CD4-positive, alpha-beta T cell treated with Interleukin-21 for 1 hour (primary cell): ENCODE measurements around the gene EYA2.
"Not testable (repeated sequence)": the region's sequence is repeated elsewhere in the genome, so short reads cannot be mapped to it uniquely, and the experiment has no call there.

ENCODE experiments used
- DNase-seq: peaks from one replicate; pipeline ENCODE4 v3.0.0-alpha.2; 2020

The EYA2 gene

DNA sequence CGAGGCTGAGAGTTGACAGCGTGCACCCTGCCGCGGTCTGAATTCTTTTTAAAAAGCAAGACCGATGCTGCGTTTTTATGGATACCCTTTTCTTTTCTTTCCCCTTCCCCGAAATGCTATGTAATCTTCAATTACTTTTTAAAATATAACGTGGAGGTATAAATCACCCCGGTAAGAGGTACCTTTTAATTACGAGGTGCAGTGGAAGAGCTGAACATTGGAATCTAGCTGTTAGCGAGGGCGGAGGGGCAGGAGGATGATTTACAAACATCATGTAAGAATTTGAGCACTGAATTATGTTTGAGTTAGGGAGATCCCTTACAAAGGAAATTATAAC, 1.2 kb downstream of the EYA2 start:
- no peak for DNase-seq

DNA sequence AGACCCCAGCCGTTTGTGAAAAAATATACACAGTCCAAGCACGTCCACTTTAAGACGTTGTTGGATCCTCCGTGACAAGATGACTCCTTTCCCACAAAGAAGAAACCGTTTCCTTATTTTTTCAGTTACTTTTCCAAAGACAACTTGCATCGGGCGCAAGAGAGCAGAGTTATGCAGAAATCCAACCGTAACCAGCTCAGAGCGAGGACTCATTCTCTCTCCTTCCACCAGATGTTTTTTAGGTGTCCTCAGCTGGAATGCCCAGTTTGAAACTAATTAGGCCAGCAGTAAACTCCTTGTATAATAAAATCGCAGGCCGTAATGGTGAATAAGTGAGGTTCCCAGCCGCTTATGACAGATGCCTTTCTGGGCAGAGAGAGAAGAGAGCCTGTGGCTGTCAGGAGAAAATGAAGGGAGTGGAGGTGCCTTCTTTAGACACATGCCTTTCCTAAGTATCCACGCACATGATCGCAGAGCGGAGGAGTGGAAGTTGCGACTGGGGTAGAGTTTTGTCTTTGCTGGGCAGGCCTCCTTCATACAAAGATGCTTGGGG, 2.8 kb downstream of the EYA2 start:
- DNase-seq, result no peak

DNA sequence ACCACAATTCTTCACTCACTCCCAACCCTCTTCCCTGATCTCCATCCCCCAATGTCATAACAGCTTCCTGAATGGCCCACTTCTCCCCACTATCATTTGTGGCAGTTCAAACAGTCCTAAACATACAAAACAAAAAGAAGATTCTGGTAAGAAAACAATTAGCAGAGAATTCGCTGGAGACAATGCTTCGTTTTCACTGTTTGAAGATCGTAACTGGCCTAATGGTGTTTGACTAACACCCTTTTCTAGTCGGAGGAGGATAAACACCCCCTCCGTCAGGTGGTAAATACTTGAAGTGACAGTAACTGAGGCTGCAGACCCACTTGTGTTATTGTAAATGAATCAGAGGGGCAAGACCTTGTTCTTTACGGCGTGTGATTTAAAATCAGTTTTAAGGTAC, 3.8 kb downstream of the EYA2 start:
- no peak for DNase-seq

DNA sequence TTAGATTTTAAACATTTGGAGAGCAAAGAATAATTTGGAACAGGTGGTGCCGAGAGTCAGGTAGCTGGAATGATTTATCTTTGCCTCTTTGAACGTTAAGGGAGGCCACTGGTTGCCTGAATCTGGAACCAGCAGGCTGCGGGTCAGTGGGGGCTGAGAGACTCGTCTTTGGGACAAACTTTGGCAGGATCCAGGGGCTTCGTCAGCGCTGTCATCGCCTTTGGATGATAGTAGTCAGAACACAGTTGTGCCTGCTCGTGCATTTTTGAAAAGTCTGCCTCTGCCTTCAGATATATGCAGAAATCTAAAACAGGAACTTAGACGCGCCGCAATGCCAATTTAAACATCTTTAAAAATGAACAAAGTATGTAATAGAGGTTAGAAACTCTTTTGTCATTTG, 5.0 kb downstream of the EYA2 start:
- DNase-seq, result no peak

DNA sequence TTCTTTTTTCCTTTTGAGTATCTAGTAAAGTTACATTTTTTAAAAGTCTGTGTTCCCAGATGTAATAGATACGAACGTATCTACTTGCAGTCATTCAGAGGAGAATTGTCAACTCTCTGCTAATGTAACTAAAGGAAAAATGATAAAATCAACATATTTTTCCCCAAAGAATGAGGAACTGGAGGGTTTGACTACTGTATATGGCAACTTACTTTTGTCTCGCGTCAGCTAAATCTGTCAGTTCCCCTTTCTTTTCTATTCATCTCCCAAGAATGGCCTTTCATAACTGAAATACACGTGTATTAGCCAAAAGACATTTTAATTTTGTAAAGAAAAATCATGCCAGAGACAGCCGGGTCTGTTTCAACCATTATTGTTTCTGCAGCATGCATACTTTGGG, 5.4 kb downstream of the EYA2 start:
- DNase-seq, result no peak

DNA sequence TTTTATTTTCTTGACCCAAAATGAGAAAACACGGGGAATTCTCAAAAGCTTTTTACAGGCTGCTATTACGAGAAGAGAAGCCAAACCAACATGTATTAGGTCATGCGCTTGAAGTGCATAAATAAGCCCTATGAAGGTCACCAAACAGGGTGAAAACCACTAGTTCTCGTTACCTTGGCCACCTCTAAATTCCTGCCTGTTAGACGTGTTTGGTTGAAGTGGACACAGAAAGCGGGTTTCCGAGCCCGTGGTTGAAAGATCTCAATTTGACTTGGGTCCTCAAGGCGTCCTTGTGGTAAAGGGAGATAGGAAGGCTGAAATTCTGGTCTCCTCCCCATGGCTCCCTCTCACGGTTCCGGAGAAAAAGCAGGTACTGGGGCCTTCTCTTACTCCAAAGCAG, 6.2 kb downstream of the EYA2 start:
- no peak for DNase-seq

DNA sequence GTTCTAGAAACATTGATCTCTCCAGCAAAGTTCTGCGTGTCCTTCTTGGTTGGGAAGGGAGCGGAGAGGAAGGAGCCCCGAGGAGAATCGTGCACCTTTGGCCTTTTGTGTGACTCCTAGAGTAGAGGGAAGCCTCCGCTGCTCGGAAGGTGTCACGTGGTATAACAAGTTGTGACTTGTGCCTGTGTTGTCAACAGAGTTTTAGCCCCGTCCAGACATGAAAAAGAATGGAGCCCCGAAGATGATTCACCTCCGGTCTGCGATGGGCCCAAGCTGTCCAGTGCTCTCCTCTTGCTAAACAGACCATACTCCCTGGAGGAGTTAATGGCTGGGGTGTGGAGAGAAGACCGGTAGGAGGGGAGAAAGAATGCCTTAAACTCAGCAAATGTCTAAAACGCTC, 7.0 kb downstream of the EYA2 start:
- no peak for DNase-seq

DNA sequence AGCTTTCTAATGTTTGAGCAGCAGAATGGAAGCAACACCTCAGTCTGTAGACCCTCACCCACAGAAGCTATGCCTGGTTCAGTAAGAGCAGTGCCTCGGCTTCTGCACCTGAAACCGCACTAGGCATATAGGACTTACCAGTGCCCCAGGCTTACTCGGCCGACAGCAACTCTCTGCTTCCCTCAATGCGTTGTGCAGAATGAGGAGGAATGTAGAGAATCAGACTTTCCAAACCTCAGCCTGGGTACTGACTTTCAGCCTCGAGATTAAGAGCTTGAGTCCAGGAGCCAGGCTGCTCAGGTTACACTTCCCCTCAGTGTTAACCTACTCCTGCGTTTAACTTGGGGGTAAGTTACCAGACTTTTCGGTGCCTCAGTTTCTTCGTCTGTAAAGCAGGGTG, 8.6 kb downstream of the EYA2 start:
- DNase-seq, result no peak

DNA sequence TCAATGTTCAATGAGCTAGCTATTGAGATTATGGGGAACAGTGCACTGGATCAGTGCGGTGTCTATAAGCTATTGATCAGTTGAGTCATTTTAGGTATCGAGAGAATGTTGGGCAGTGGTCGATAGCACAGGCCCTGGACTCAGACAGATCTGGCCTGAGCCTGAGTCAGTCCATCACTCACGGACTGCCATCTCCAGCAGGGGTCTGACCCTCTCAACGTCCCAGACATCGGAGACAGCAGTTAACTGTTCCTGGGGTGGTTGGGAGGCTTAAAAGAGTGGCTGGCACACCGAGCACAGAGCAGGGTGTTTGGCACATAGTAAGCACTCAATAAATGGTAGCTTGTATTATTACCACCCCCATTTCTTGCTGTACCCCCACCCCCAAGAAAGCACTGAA, 9.3 kb downstream of the EYA2 start:
- no peak for DNase-seq

DNA sequence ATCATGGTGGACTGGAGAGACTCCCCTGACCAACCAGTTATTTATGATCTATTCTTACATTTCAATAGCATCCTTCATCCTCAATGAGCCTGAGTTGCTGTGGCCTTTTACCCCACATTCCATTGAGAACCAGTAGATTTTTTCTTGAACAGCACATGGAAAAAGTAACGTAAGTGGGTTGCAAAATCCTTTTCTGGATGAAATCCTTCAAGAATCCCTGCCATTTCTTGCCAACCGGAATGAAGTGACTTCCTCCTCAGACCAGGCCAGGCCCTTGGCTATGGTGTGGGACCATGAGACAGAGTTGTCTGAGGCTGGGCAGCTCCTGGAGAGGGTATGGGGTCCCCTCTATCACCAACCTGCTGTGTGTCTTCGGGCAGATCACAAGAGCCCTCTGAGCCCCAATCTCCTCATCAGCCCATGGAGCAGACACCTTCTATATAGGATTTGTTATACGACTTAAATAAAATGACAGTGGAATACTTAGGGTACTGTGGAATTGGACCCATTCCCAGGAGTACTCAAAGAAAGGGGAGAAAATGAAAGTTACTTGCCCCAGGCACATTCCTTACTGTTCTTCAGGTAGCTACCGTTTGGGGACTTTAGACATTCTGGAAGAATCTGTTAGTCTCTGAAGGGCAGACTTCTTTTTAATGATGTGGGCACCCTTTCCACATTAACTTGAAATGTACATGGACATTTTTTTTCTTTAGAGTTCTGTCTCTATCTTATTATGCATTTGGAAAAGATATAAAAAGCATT, 10.9 kb downstream of the EYA2 start:
- no peak for DNase-seq

DNA sequence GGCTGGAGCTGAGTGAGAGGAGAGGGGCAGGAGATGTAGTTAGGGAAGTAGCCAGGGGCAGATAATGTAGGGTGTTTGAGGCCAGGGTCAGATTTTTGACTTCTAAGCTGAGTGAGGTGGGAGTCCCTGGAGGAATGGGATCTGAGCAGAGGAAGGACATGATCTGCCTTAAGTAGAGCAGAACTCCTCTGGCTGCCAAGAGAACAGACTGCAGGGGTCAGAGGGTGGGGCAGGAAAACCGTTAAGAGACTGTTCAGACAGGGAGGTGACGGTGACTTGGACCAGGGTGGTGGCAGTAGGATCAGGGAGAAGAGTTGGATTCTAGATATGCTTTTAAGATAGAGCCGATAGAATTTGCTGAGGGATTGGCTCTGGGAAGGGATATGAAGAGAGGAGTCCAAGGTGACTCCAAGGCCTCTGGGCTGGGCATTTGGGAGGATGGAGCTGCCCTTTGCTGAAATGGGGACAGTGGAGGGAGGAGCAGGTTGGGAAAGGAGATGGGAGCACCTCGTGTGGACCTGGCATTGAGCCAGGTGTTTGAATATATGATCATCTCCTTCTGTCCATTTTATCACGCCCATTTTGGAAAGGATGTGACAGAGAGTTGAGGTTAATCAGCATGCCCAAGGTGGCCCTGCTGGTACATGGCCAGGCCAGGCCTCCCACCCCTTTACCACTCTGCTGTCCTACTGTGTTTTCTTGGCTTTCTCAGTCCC, 18.8 kb downstream of the EYA2 start:
- no peak for DNase-seq

DNA sequence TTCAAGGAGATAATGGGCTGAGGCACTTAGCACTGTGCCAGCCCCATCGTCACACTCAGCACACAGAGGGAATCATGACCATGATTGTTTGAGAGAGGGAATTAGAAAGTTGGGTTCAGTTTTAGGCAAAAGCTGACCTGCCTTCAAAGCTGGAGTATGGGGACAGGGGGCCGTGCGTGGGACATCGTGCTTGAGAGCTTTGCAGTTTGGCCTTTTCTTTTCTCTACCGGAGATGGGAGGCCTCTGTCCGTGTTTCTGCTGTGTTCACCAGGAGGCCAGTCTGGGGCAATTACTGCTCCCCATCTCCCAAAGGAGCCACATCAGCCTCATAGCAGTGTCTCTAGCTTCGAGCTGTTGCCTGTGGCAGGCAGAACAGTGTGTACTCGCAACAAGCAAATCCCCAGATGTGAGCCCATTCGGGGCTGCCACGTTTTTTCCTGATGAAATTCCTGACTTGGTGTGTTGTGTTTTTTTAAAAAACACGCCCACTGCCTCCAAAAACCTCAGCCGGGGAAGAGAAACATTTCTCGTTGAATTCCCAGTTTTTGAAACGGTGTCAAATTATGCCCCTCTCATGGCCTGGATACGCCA, 20.2 kb downstream of the EYA2 start:
- no peak for DNase-seq

DNA sequence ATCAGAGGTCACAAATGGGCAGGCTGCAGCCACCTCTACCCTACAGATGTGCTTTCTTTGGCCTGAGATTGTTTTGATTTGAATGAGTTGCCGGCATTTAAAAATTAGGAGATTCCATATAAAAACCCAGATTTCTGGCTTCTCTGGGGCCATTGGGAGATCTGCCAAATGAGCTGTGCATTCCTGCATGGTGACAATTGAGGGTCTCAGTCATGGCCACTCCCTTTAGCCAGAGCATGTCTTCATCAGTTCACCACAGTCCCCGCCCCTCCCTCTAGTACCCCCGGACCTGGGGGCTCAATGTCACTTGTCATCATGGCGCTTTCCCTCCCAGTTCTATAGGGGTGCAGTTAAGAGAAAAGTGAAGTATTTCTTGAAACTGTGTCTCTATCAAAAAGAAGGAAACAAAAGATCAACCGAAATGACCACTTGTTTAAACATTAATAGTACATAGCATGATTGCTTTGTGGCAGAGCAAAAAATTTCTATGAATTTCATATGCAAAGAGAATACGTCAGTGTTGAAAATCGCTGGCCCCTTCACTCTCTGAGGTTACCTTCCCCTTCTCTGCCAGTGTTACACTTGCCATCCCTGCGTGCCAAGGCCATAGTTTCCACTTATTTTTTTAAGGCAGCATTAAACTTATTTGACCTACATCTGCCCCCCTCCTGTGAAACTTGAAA, 21.1 kb downstream of the EYA2 start:
- no peak for DNase-seq

DNA sequence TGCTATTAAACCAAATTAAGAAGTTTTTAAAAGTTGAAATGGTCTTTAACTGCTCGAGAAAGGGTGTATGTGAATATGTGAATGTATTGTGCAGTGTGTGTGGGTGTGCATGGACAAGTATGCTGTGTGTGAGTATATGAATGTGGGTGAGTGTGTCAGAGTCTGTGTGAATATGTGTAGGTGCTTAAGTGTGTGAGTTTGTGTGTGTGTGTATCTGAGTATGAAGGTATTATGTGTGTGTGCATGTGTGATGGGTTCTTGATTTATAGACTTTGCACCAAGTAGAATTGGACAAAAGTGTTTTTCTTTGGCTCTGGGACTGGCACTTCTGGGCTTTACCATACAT, 21.6 kb downstream of the EYA2 start:
- no peak for DNase-seq

DNA sequence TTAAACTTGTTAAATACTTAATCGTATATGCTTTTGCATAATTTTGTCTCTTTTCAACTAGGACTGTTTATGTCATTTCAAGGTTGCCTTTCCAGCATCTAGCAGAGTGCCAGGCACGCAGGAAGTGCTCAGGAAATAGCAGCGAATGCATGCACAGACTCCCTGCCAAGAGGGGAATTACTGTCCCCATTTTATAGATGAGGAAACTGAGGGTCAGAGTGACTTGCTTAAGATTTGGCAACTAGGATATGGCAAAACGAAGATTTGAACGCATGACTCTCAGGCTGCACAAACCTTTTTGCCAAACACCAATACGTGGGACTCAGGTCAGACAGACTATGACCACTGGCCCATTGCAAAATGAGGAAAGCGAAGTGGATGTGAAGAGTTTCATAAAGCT, 22.5 kb downstream of the EYA2 start:
- DNase-seq, result no peak

DNA sequence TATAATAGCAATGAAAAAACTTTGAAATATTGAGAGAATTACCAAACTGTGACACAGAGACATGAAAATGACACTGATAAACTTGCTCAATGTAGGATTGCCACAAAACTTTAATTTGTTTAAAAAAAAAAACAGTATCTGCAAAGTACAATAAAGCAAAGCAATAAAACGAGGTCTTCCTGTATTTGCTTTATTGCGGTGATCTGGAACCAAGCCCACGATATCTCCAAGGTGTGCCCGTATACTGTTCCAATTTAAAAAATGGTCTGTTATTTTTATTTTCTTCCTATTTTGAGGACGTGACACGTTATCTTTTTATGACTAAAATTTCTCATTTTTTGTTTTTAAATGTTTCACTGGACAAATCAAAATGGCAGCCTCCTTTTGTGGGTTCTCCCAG, 25.5 kb downstream of the EYA2 start:
- DNase-seq, result no peak

DNA sequence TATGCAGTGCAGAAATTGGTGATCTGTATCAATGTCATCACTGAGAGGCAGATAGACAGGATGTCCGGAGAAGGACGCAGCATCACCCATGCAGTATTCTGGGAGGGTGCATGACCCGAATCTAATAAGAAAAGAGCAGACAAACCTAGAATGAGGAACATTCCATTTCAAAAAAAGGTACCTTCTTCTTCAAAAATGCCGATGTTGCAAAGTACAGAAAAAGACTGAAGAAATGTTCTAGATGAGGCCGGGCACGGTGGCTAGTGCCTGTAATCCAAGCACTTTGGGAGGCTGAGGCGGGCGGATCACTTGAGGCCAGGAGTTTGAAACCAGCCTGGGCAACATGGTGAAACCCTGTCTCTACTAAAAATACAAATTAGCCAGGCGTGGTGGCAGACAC, 28.2 kb downstream of the EYA2 start:
- DNase-seq, result not testable (repeated sequence)

DNA sequence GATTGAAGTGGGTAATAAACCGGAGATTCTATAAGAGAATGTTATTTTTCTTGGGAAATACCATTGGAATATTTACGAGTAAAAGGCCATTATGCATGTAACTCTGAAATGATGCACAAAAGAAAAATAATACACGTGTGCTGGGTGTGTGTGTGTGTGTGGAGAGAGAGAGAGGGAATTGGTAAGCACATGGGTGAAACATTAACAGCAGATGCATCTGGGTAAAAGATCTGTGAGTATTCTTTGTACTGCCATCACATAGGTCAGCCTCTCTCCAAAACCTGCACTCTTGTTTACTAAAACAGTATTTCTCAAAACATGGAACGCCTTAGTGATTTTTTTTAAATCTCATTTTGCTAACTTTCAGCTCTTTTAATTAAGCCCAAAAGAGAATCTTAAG, 28.9 kb downstream of the EYA2 start:
- no peak for DNase-seq

DNA sequence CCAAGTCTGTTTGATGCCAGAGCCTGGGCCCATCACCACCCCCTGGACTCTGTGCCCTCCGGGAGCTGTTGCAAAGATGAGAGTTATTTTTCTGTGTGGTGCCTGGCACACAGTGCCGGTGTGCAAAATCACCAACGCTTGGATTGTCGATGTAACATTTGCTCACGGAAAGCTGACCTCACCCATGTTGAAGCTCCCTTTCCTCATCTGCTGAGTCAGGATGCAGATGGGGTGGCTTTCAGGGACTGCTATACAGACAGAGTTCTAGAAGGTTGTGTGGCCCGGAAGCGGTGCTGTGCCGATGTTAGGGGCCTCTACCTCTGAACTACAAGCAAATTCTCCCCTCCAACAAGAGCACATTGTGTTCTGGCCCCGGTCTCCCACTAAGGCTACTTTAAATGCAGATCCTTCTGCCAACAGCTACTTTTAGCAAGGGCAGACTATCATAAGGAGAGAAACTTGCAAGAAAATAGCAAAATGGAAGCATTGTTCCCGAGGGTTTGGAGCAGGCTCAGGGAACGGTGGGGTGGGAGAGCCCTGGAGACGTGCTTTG, 34.0 kb downstream of the EYA2 start:
- no peak for DNase-seq

DNA sequence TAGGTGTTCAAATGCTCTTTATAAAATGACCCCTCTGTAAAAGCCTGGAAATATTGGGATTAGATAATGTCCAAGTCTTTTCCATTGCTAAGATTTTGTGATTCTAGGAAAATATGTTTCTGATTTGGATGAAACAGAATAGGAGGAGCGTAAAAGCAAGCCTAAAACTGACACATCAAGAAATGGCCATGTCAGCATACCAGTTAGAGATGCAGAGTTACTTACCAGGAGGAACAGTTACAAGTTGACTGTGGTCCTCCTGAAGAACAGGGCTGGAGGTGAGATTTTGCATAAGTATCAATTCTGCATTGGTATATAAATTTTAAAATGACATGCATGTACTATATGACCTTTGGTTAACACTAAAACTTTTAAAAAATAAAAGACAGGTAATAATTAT, 35.3 kb downstream of the EYA2 start:
- no peak for DNase-seq

DNA sequence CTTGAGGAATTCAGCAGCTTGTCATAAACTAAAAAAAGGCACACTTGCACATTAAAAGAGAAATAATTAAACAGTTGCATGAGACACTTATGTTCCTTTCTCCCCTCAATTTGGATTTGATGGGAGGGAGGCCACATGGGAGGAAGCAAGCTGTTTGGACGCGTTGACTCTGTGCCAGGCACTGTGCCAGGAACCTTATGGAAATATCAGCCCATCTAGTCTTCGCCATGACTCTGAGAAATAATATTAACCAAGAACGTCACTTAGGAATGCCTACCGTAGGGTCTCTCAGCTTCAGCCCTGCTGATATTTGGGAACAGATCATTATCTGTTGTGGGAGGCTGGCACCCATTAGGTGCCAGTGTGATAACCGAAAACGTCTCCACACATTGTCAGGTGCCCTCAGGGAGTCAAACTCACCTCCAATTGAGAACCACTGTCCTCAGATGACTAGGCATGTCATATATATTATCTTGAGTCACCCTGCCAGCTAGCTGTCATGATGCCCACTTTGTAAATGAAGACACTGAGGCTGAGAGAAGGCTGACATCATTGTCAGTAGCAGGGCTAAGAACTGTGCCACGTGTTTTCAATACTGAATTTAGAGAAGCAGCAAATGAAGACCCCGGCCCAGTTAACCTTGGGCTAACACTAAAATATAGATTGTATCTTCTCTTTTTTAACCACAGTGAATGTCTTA, 36.1 kb downstream of the EYA2 start:
- DNase-seq, result no peak

DNA sequence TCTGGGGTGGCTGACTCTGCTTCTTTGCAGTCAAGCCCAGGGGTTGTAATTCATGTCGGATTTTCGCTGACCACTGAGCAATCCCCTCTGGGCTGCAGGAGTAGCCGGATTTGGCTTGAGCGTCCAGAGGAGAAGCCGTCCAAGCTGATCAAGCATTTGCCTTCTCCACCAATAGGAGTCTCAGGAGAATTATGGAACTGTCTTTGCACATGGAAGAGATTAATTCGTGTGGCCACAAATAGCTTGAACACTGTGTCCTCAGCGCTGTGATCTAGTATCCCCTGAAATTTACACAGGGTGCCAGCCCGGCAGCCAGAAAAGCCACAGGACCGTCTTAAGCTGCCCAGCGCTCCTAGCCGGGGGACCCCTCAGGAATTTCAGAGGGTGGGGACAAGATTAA, 37.1 kb downstream of the EYA2 start:
- no peak for DNase-seq

DNA sequence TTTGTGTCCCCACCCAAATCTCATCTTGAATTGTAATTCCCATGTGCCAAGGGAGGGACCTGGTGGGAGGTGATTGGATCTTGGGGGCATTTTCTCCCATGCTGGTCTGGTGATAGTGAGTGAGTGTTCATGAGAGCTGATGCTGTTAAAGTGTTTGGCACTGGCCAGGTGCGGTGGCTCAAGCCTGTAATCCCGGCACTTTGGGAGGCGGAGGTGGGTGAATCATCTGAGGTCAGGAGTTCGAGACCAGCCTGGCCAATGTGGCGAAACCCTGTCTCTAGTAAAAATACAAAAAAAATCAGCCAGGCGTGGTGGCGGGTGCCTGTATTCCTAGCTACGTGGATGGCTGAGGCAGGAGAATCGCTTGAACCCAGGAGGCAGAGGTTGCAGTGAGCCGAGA, 37.8 kb downstream of the EYA2 start:
- not testable (repeated sequence) for DNase-seq
